K562 (cell line): ENCODE data around the gene SORL1-AS1.

Source experiments
- BMI1 ChIP-seq: fragments of 150-350 bp; IDR thresholded peaks from 2 replicates; pipeline ENCODE4 v1.6.1; 2014; ENCODE audit warnings: low read length
- CREB3L1 ChIP-seq: fragments of 450-650 bp; IDR thresholded peaks from 2 replicates; pipeline ENCODE4 v1.6.1; 2014; ENCODE audit warnings: low read depth, mild to moderate bottlenecking, moderate library complexity, borderline replicate concordance
- CTCF ChIP-seq, 3 experiments: IDR thresholded peaks in 2 of 3; conservative IDR thresholded peaks in 1 of 3; 2 replicates each; pipeline ENCODE4 v1.5.1; 2011 to 2012; ENCODE audit warnings: low read length in 3 of 3, mild to moderate bottlenecking in 3 of 3, control low read depth in 2 of 3, improper control_type of control experiment in 1 of 3, inconsistent platforms in 1 of 3, low read depth in 1 of 3, mixed read lengths in 1 of 3, moderate library complexity in 1 of 3; ENCODE audit not compliant: insufficient read depth in 2 of 3
- KHSRP ChIP-seq: fragments of 450-650 bp; IDR thresholded peaks from 2 replicates; pipeline ENCODE4 v1.6.1; 2017
- MAFK ChIP-seq: IDR thresholded peaks from 2 replicates; pipeline ENCODE4 v1.6.1; 2011; ENCODE audit warnings: low read length, improper control_type of control experiment
- MAX ChIP-seq: sonication (generic); formaldehyde crosslinking; IDR thresholded peaks from 2 replicates; pipeline ENCODE4 v1.9.0; 2022; ENCODE audit warnings: mild to moderate bottlenecking, missing genetic modification reagents
- POLR2A ChIP-seq: fragments of 450-650 bp; conservative IDR thresholded peaks from 2 replicates; pipeline ENCODE4 v1.6.1; 2016
- SMC3 ChIP-seq: conservative IDR thresholded peaks from 2 replicates; pipeline ENCODE4 v1.6.1; 2011; ENCODE audit warnings: low read depth, low read length, improper control_type of control experiment; ENCODE audit not compliant: insufficient read depth
- TEAD1 ChIP-seq, 2 experiments: fragments of 450-650 bp in 1 of 2; sonication (generic) in 1 of 2; formaldehyde crosslinking; IDR thresholded peaks; 2 replicates each; pipeline versions ENCODE4 v1.4.0 to v1.8.0; 2020 to 2022; ENCODE audit warnings: mild to moderate bottlenecking in 2 of 2, missing genetic modification reagents in 1 of 2
- ZNF274 ChIP-seq: IDR thresholded peaks from 2 replicates; pipeline ENCODE4 v1.6.1; 2011; ENCODE audit warnings: low read depth, mild to moderate bottlenecking, low read length, moderate library complexity, borderline replicate concordance
- TF ChIP-seq, protein P1 (sequence below): sonication (generic); formaldehyde crosslinking; IDR thresholded peaks from 2 replicates; pipeline ENCODE4 v1.8.0; 2022; ENCODE audit warnings: mild to moderate bottlenecking, missing genetic modification reagents
- TF ChIP-seq, protein P2 (sequence below), 3 experiments: fragments of 200-800 bp in 1 of 3; fragments of 250-450 bp in 1 of 3; fragments of 450-650 bp in 1 of 3; sonication (Bioruptor Pico) in 1 of 3; sonication (Bioruptor generic) in 1 of 3; formaldehyde crosslinking in 1 of 3; IDR thresholded peaks; 2 replicates each; pipeline versions ENCODE4 v1.6.1 to v1.8.0; 2016 to 2022; ENCODE audit warnings: mild to moderate bottlenecking in 2 of 3, missing genetic modification characterization in 2 of 3, missing compliant biosample characterization in 1 of 3, moderate library complexity in 1 of 3
- TF ChIP-seq, protein P3 (sequence below): fragments of 450-650 bp; IDR thresholded peaks from 2 replicates; pipeline ENCODE4 v1.6.1; 2017; ENCODE audit warnings: antibody characterized with exemption, mild to moderate bottlenecking

- TF ChIP-seq MAFK (no peak), POLR2A (no peak), BMI1 (no peak), MAX (CRISPR knock-in tag) (no peak), SMC3 (no peak), KHSRP (no peak), CREB3L1 (no peak), CTCF (IDR thresholded peaks at IDR 0.05 in 2 of 3, conservative IDR thresholded peaks at IDR 0.05 in 1 of 3; ENCODE audit: insufficient read depth in 2 of 3, low read depth in 1 of 3, low read length in 3 of 3) (no peak), ZNF274 (no peak), TEAD1 (CRISPR knock-in tag; IDR thresholded peaks at IDR 0.05) (no peak)
- TF ChIP-seq, protein P1, sequence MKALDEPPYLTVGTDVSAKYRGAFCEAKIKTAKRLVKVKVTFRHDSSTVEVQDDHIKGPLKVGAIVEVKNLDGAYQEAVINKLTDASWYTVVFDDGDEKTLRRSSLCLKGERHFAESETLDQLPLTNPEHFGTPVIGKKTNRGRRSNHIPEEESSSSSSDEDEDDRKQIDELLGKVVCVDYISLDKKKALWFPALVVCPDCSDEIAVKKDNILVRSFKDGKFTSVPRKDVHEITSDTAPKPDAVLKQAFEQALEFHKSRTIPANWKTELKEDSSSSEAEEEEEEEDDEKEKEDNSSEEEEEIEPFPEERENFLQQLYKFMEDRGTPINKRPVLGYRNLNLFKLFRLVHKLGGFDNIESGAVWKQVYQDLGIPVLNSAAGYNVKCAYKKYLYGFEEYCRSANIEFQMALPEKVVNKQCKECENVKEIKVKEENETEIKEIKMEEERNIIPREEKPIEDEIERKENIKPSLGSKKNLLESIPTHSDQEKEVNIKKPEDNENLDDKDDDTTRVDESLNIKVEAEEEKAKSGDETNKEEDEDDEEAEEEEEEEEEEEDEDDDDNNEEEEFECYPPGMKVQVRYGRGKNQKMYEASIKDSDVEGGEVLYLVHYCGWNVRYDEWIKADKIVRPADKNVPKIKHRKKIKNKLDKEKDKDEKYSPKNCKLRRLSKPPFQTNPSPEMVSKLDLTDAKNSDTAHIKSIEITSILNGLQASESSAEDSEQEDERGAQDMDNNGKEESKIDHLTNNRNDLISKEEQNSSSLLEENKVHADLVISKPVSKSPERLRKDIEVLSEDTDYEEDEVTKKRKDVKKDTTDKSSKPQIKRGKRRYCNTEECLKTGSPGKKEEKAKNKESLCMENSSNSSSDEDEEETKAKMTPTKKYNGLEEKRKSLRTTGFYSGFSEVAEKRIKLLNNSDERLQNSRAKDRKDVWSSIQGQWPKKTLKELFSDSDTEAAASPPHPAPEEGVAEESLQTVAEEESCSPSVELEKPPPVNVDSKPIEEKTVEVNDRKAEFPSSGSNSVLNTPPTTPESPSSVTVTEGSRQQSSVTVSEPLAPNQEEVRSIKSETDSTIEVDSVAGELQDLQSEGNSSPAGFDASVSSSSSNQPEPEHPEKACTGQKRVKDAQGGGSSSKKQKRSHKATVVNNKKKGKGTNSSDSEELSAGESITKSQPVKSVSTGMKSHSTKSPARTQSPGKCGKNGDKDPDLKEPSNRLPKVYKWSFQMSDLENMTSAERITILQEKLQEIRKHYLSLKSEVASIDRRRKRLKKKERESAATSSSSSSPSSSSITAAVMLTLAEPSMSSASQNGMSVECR (CRISPR knock-in tag), result no peak
- TF ChIP-seq, protein P2, sequence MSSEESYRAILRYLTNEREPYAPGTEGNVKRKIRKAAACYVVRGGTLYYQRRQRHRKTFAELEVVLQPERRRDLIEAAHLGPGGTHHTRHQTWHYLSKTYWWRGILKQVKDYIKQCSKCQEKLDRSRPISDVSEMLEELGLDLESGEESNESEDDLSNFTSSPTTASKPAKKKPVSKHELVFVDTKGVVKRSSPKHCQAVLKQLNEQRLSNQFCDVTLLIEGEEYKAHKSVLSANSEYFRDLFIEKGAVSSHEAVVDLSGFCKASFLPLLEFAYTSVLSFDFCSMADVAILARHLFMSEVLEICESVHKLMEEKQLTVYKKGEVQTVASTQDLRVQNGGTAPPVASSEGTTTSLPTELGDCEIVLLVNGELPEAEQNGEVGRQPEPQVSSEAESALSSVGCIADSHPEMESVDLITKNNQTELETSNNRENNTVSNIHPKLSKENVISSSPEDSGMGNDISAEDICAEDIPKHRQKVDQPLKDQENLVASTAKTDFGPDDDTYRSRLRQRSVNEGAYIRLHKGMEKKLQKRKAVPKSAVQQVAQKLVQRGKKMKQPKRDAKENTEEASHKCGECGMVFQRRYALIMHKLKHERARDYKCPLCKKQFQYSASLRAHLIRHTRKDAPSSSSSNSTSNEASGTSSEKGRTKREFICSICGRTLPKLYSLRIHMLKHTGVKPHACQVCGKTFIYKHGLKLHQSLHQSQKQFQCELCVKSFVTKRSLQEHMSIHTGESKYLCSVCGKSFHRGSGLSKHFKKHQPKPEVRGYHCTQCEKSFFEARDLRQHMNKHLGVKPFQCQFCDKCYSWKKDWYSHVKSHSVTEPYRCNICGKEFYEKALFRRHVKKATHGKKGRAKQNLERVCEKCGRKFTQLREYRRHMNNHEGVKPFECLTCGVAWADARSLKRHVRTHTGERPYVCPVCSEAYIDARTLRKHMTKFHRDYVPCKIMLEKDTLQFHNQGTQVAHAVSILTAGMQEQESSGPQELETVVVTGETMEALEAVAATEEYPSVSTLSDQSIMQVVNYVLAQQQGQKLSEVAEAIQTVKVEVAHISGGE (CRISPR knock-in tag; IDR thresholded peaks at IDR 0.05), result no peak
- TF ChIP-seq, protein P3, sequence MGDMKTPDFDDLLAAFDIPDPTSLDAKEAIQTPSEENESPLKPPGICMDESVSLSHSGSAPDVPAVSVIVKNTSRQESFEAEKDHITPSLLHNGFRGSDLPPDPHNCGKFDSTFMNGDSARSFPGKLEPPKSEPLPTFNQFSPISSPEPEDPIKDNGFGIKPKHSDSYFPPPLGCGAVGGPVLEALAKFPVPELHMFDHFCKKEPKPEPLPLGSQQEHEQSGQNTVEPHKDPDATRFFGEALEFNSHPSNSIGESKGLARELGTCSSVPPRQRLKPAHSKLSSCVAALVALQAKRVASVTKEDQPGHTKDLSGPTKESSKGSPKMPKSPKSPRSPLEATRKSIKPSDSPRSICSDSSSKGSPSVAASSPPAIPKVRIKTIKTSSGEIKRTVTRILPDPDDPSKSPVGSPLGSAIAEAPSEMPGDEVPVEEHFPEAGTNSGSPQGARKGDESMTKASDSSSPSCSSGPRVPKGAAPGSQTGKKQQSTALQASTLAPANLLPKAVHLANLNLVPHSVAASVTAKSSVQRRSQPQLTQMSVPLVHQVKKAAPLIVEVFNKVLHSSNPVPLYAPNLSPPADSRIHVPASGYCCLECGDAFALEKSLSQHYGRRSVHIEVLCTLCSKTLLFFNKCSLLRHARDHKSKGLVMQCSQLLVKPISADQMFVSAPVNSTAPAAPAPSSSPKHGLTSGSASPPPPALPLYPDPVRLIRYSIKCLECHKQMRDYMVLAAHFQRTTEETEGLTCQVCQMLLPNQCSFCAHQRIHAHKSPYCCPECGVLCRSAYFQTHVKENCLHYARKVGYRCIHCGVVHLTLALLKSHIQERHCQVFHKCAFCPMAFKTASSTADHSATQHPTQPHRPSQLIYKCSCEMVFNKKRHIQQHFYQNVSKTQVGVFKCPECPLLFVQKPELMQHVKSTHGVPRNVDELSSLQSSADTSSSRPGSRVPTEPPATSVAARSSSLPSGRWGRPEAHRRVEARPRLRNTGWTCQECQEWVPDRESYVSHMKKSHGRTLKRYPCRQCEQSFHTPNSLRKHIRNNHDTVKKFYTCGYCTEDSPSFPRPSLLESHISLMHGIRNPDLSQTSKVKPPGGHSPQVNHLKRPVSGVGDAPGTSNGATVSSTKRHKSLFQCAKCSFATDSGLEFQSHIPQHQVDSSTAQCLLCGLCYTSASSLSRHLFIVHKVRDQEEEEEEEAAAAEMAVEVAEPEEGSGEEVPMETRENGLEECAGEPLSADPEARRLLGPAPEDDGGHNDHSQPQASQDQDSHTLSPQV, result no peak
Observed at GRCh38 chr11:121460941-121461514, 8.3 kb upstream of the SORL1-AS1 start.
